Neural cell (in vitro differentiated cells): ENCODE measurements around the gene FETUB. TPM values are rescaled to one million over a fixed set of nuclear protein-coding genes. Genes with fewer than 3 reads are reported as not detected.

Experiments
- H2AFZ ChIP-seq: fragments of 200-600, 300-800 bp; sonication (generic), shearing (Covaris generic); 2 replicates; pipeline ENCODE4 v1.6.0; 2014; ENCODE audit warnings: low read depth, mild to moderate bottlenecking, antibody characterized with exemption, low read length, moderate library complexity
- H3F3A ChIP-seq: fragments of 200-600 bp; shearing (Covaris generic); 2 replicates; pipeline ENCODE4 v1.6.1; 2016; ENCODE audit warnings: mild to moderate bottlenecking, moderate library complexity, mixed read lengths, antibody characterized with exemption, low read length; ENCODE audit not compliant: insufficient read depth, poor library complexity, severe bottlenecking
- H3K27ac ChIP-seq: fragments of 200-600, 300-800 bp; sonication (generic), shearing (Covaris generic); 2 replicates; pipeline ENCODE4 v1.5.1; 2014; ENCODE audit warnings: mild to moderate bottlenecking, low read length, moderate library complexity
- H3K27me3 ChIP-seq: fragments of 300-800, 200-600 bp; sonication (generic), shearing (Covaris generic); 2 replicates; pipeline ENCODE4 v1.6.0; 2014; ENCODE audit warnings: mild to moderate bottlenecking, low read depth, low read length, moderate library complexity; ENCODE audit not compliant: insufficient read depth
- H3K36me3 ChIP-seq: fragments of 300-800, 200-600 bp; sonication (generic), shearing (Covaris generic); 2 replicates; pipeline ENCODE4 v1.5.1; 2014; ENCODE audit warnings: mild to moderate bottlenecking, antibody characterized with exemption, low read length, moderate library complexity; ENCODE audit not compliant: insufficient read depth
- H3K4me2 ChIP-seq: fragments of 300-800, 200-600 bp; sonication (generic), shearing (Covaris generic); 2 replicates; pipeline ENCODE4 v1.6.0; 2014; ENCODE audit warnings: mild to moderate bottlenecking, low read length
- H3K4me3 ChIP-seq: fragments of 300-800, 200-600 bp; sonication (generic), shearing (Covaris generic); 2 replicates; pipeline ENCODE4 v1.5.1; 2014; ENCODE audit warnings: mild to moderate bottlenecking, low read length, moderate library complexity
- H3K79me2 ChIP-seq: fragments of 200-600 bp; shearing (Covaris generic); replicated peaks from 2 replicates; pipeline ENCODE4 v1.6.0; 2014; ENCODE audit warnings: mild to moderate bottlenecking, low read length, moderate library complexity; ENCODE audit not compliant: insufficient read depth
- H3K9ac ChIP-seq: fragments of 300-800, 200-600 bp; sonication (generic), shearing (Covaris generic); 2 replicates; pipeline ENCODE4 v1.6.1; 2016; ENCODE audit warnings: mild to moderate bottlenecking, low read length, mixed read lengths
- H3K9me2 ChIP-seq: fragments of 200-600 bp; shearing (Covaris generic); 2 replicates; pipeline ENCODE4 v1.6.1; 2016; ENCODE audit warnings: mild to moderate bottlenecking, low read length, mixed read lengths; ENCODE audit not compliant: insufficient read depth
- H3K9me3 ChIP-seq: fragments of 200-600, 300-800 bp; sonication (generic), shearing (Covaris generic); 2 replicates; pipeline ENCODE4 v1.6.1; 2016; ENCODE audit warnings: mild to moderate bottlenecking, mixed run types, low read length, moderate library complexity, mixed read lengths
- H4K20me1 ChIP-seq: fragments of 200-600 bp; shearing (Covaris generic); 2 replicates; pipeline ENCODE4 v1.6.1; 2016; ENCODE audit warnings: mild to moderate bottlenecking, mixed run types; ENCODE audit not compliant: insufficient read depth
- CTCF ChIP-seq: fragments of 450-650 bp; IDR thresholded peaks from 2 replicates; pipeline ENCODE4 v1.5.1; 2014; ENCODE audit warnings: antibody characterized with exemption, mild to moderate bottlenecking, moderate library complexity; ENCODE audit not compliant: poor library complexity, severe bottlenecking
- EP300 ChIP-seq: fragments of 450-650 bp; conservative IDR thresholded peaks from 2 replicates; pipeline ENCODE4 v1.6.1; 2014; ENCODE audit warnings: antibody characterized with exemption, mild to moderate bottlenecking, moderate library complexity; ENCODE audit not compliant: poor library complexity, severe bottlenecking
- EZH2 ChIP-seq: fragments of 200-600, 300-800 bp; shearing (Covaris generic), sonication (generic); IDR thresholded peaks from 2 replicates; pipeline ENCODE4 v1.6.1; 2014; ENCODE audit warnings: antibody characterized with exemption, low read length, borderline replicate concordance, mild to moderate bottlenecking; ENCODE audit not compliant: insufficient read depth, poor library complexity, severe bottlenecking
- MXI1 ChIP-seq: fragments of 450-650 bp; conservative IDR thresholded peaks from 2 replicates; pipeline ENCODE4 v1.6.1; 2014; ENCODE audit warnings: antibody characterized with exemption, mild to moderate bottlenecking; ENCODE audit not compliant: poor library complexity, severe bottlenecking
- POLR2AphosphoS5 ChIP-seq: IDR thresholded peaks from 2 replicates; pipeline ENCODE4 v1.6.1; 2012
- RAD21 ChIP-seq: fragments of 450-650 bp; conservative IDR thresholded peaks from 2 replicates; pipeline ENCODE4 v1.6.1; 2014; ENCODE audit warnings: antibody characterized with exemption, mild to moderate bottlenecking, moderate library complexity
- REST ChIP-seq: IDR thresholded peaks from 2 replicates; pipeline ENCODE4 v1.6.1; 2012; ENCODE audit warnings: borderline replicate concordance
- SMC3 ChIP-seq: fragments of 450-650 bp; conservative IDR thresholded peaks from 2 replicates; pipeline ENCODE4 v1.6.1; 2014; ENCODE audit warnings: antibody characterized with exemption, mild to moderate bottlenecking, moderate library complexity; ENCODE audit not compliant: poor library complexity
- TAF1 ChIP-seq: IDR thresholded peaks from 2 replicates; pipeline ENCODE4 v1.6.1; 2012; ENCODE audit warnings: low read depth
- polyA plus RNA-seq: library from polyadenylated mRNA; depleted of rRNA; stranded (reverse); fragments of >200 nt; gene quantifications from 2 replicates; pipeline ENCODE4 v1.2.3, GENCODE V29; 2014

The FETUB gene
- polyA plus RNA-seq, 1 donor from 2014 or later = not detected

DNA sequence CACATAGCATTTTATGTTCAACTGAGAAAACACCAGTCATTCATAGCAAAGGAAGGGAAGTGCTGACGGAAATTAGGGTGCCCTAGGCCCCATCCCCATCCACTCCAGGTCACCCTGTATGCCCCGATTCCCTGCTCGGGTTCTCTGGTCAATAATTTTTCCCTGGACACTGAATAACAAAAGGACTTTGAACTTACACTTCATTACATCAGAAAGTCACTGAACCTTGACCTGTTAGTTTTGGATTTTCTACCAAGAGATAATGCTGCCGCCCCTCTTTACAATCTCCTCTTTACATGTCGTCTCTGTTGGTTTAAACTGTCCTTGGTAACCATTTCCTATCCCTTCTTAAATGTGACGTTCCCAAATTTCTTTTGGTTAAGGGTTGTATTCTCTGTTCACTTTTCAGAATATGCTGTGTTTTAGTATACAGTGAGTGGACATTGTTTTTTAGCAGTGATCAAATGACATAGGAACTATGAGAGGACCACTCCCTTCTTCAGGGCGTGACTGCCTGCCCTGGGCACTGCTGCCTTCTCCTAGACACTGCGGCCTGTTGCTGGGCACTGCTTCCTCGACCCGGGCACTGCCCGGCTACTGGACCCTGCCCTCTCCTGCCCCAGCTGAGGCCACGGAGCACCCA lies 40.9 kb upstream of the FETUB start:
- no peaks in the 10 kb centered on the region for H3K9me3 ChIP-seq
- TF ChIP-seq TAF1 (no peak), CTCF (no peak), POLR2AphosphoS5 (no peak), SMC3 (no peak), EZH2 (no peak), REST (no peak)
- no peaks in the 10 kb centered on the region for H3K9me2 ChIP-seq
- no peak overlapping the region for H3K4me2 ChIP-seq
- H3K79me2 ChIP-seq = no peaks in the 10 kb centered on the region
- H3K27ac ChIP-seq = no peak overlapping the region
- no peaks in the 10 kb centered on the region for H4K20me1 ChIP-seq
- no peaks in the 10 kb centered on the region for H3K27me3 ChIP-seq
- H3F3A ChIP-seq = no peaks in the 10 kb centered on the region
- H3K9ac ChIP-seq = no peak overlapping the region
- H3K36me3 ChIP-seq = no peaks in the 10 kb centered on the region
- no peak overlapping the region for H3K4me3 ChIP-seq
- H2AFZ ChIP-seq = no peak overlapping the region

DNA sequence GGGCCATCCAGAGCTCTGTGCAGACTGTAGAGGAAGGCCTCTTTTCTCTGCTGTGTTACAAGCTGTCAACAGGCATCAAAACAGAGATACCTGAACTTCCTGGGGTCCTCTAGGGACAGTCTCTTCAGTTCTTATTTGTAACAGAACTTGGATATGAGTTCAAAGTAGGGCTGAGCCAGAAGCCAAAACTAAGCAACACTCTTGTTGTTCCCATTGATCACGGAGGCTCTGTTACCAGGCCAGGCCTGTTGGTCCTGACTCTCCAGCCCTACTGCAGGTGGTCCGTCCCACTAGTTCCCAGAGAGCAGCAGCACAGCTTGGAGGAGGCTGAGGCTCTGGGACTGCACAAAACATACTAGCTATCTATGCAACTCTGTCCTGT lies 40.4 kb upstream of the FETUB start:
- Histone ChIP-seq H2AFZ (no peak overlapping the region), H3K9me3 (no peaks in the 10 kb centered on the region), H3K9me2 (no peaks in the 10 kb centered on the region)

More for the DNA sequence above, 40.4 kb upstream of the FETUB start:
- H3K27me3 ChIP-seq = no peaks in the 10 kb centered on the region
- no peaks in the 10 kb centered on the region for H3K79me2 ChIP-seq
- no peaks in the 10 kb centered on the region for H4K20me1 ChIP-seq
- no peaks in the 10 kb centered on the region for H3K36me3 ChIP-seq
- no peak overlapping the region for H3K4me2 ChIP-seq
- H3K9ac ChIP-seq = no peak overlapping the region
- TF ChIP-seq POLR2AphosphoS5 (no peak), SMC3 (no peak), MXI1 (no peak), EZH2 (no peak), TAF1 (no peak), CTCF (no peak), EP300 (no peak), REST (no peak), RAD21 (no peak)
- H3K4me3 ChIP-seq = no peak overlapping the region
- H3F3A ChIP-seq = no peaks in the 10 kb centered on the region
- H3K27ac ChIP-seq = no peak overlapping the region
